KMS-11 (cell line): ENCODE results near the gene DDHD1.
"Not testable (repeated sequence)": the region's sequence is repeated elsewhere in the genome, so short reads cannot be mapped to it uniquely, and the experiment has no call there.

ENCODE experiments used
- H2AFZ ChIP-seq: fragments of 200-600 bp; sonication (generic); 2 replicates; pipeline ENCODE4 v1.6.1; 2016; ENCODE audit warnings: antibody characterized with exemption, mixed run types, low read depth
- H3K27ac ChIP-seq: fragments of 200-600 bp; sonication (generic); 2 replicates; pipeline ENCODE4 v1.6.1; 2016; ENCODE audit warnings: mild to moderate bottlenecking, mixed run types
- H3K27me3 ChIP-seq: fragments of 200-600 bp; sonication (generic); 2 replicates; pipeline ENCODE4 v1.6.1; 2017; ENCODE audit warnings: mild to moderate bottlenecking, low read depth, mixed run types, moderate library complexity; ENCODE audit not compliant: insufficient read depth
- H3K36me3 ChIP-seq: fragments of 200-600 bp; sonication (generic); 2 replicates; pipeline ENCODE4 v1.6.1; 2017; ENCODE audit warnings: mild to moderate bottlenecking, mixed run types; ENCODE audit not compliant: insufficient read depth
- H3K4me1 ChIP-seq: fragments of 200-600 bp; sonication (generic); 2 replicates; pipeline ENCODE4 v1.6.1; 2016; ENCODE audit warnings: mild to moderate bottlenecking, low read depth, mixed run types; ENCODE audit not compliant: poor library complexity, severe bottlenecking
- H3K4me2 ChIP-seq: fragments of 200-600 bp; sonication (generic); 2 replicates; pipeline ENCODE4 v1.7.0; 2016; ENCODE audit warnings: mild to moderate bottlenecking, mixed run types
- H3K4me3 ChIP-seq: fragments of 200-600 bp; sonication (generic); IDR thresholded peaks from 2 replicates; pipeline ENCODE4 v1.6.1; 2017; ENCODE audit warnings: low read depth, low read length, mixed read lengths; ENCODE audit not compliant: insufficient read depth
- H3K79me2 ChIP-seq: fragments of 200-600 bp; sonication (generic); 2 replicates; pipeline ENCODE4 v1.6.1; 2016; ENCODE audit warnings: low read depth, mixed run types; ENCODE audit not compliant: insufficient read depth
- H3K9ac ChIP-seq: fragments of 200-600 bp; sonication (generic); 2 replicates; pipeline ENCODE4 v1.6.1; 2016; ENCODE audit warnings: mild to moderate bottlenecking, mixed run types
- H4K20me1 ChIP-seq: fragments of 200-600 bp; sonication (generic); 2 replicates; pipeline ENCODE4 v1.6.1; 2016; ENCODE audit warnings: mild to moderate bottlenecking, mixed run types; ENCODE audit not compliant: insufficient read depth
- CTCF ChIP-seq: fragments of 200-600 bp; sonication (generic); conservative IDR thresholded peaks from 2 replicates; pipeline ENCODE4 v1.6.1; 2017; ENCODE audit warnings: low read depth, mild to moderate bottlenecking, antibody characterized with exemption, low read length, moderate library complexity, mixed read lengths

DDHD1 gene

GRCh38 chr14:53180272-53181221 lies 27.4 kb upstream of the DDHD1 start:
- Histone ChIP-seq H3K27me3 (no peaks in the 10 kb centered on the region), H3K27ac (no peak overlapping the region), H4K20me1 (no peaks in the 10 kb centered on the region), H3K4me3 (no peak overlapping the region), H3K4me1 (no peaks in the 10 kb centered on the region), H3K4me2 (no peak overlapping the region), H3K9ac (no peak overlapping the region), H3K79me2 (no peaks in the 10 kb centered on the region), H3K36me3 (no peaks in the 10 kb centered on the region), H2AFZ (no peak overlapping the region)
- TF ChIP-seq CTCF = no peak

GRCh38 chr14:53179486-53180005 lies 26.4 kb upstream of the DDHD1 start:
- H4K20me1 ChIP-seq, H3K27me3 ChIP-seq, H3K27ac ChIP-seq, H3K79me2 ChIP-seq, H3K4me3 ChIP-seq, H3K4me1 ChIP-seq, H3K9ac ChIP-seq, H3K36me3 ChIP-seq, H3K4me2 ChIP-seq, H2AFZ ChIP-seq: not testable (repeated sequence)

DNA sequence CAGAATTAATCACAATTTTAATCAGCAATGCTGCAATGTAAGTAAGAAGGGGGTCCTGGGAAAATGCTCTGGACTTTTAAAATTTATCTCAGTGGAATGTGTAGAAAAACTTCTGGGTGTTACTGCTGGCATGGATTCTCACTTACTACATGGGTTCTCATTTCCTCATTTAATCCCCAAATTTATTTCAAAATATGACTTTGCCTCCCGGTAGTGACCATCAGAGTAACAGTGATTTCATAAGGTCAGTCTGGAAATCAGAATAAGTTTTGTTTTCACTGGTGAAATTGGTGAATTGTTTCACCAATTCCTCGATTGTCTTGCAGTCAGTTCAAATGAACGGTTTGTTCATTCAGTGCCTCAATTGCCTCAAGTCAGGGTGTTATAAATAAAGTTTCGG lies 22.3 kb upstream of the DDHD1 start:
- no peak for TF ChIP-seq CTCF
- H3K36me3 ChIP-seq = no peaks in the 10 kb centered on the region
- H2AFZ ChIP-seq = no peak overlapping the region
- H3K9ac ChIP-seq = no peak overlapping the region
- no peak overlapping the region for H3K4me3 ChIP-seq
- H3K27ac ChIP-seq = no peak overlapping the region
- H3K79me2 ChIP-seq = no peaks in the 10 kb centered on the region
- no peaks in the 10 kb centered on the region for H3K4me1 ChIP-seq
- H3K27me3 ChIP-seq = no peaks in the 10 kb centered on the region
- H3K4me2 ChIP-seq = no peak overlapping the region
- H4K20me1 ChIP-seq = no peaks in the 10 kb centered on the region

- Histone ChIP-seq H3K36me3 (no peaks in the 10 kb centered on the region), H2AFZ (no peak overlapping the region), H3K27ac (no peak overlapping the region), H4K20me1 (no peaks in the 10 kb centered on the region), H3K4me2 (no peak overlapping the region), H3K27me3 (no peaks in the 10 kb centered on the region), H3K4me3 (no peak overlapping the region), H3K79me2 (no peaks in the 10 kb centered on the region), H3K4me1 (no peaks in the 10 kb centered on the region), H3K9ac (no peak overlapping the region)
- no peak for TF ChIP-seq CTCF
Measured at GRCh38 chr14:53174918-53175317, 21.8 kb upstream of the DDHD1 start.

- TF ChIP-seq CTCF = no peak
- Histone ChIP-seq H2AFZ (no peak overlapping the region), H3K4me1 (no peaks in the 10 kb centered on the region), H3K4me2 (no peak overlapping the region), H3K36me3 (no peaks in the 10 kb centered on the region), H3K27me3 (no peaks in the 10 kb centered on the region), H3K79me2 (no peaks in the 10 kb centered on the region), H3K4me3 (no peak overlapping the region), H3K9ac (no peak overlapping the region), H3K27ac (no peak overlapping the region), H4K20me1 (no peaks in the 10 kb centered on the region)
Measured at GRCh38 chr14:53168786-53169185, 15.7 kb upstream of the DDHD1 start.
